H1 (cell line): ENCODE data around the gene ASH1L. TPM values are rescaled to one million over a fixed set of nuclear protein-coding genes. Genes with fewer than 3 reads are reported as not detected.

Source experiments
- CTCF ChIA-PET: fragments of 300-600 bp; sonication (Branson Sonifier 250); formaldehyde crosslinking; loops from one replicate; lab custom pipeline; 2021; ENCODE audit not compliant: partially characterized antibody; lab: Charles Lee
- POLR2A ChIA-PET: fragments of 300-600 bp; sonication (Branson Sonifier 250); formaldehyde crosslinking; loops from one replicate; lab custom pipeline; 2021; ENCODE audit warnings: inconsistent platforms; ENCODE audit not compliant: partially characterized antibody; lab: Charles Lee
- DNase-seq, 2 experiments: peaks; one replicate each; pipeline versions ENCODE4 v3.0.0 to v3.0.0-alpha.2; 2010 to 2022; ENCODE audit warnings: low spot score in 2 of 2, low read depth in 1 of 2, mixed read lengths in 1 of 2
- FAIRE-seq: peaks from 2 replicates; lab custom pipeline; 2011; peaks lifted over from hg19 to GRCh38; lab: Jason Lieb, UNC
- H2AFZ ChIP-seq: 2 replicates; pipeline ENCODE4 v1.8.1; 2012; ENCODE audit warnings: low read length, inconsistent platforms
- H2AK5ac ChIP-seq: 2 replicates; pipeline ENCODE4 v1.6.1; 2013; ENCODE audit warnings: low read depth, low read length
- H2BK120ac ChIP-seq: replicated peaks from 2 replicates; pipeline ENCODE3; 2013; ENCODE audit warnings: low read depth, low read length, inconsistent platforms
- H2BK12ac ChIP-seq: 2 replicates; pipeline ENCODE4 v1.6.1; 2013; ENCODE audit warnings: low read depth, low read length
- H2BK15ac ChIP-seq: 2 replicates; pipeline ENCODE4 v1.6.1; 2013; ENCODE audit warnings: low read length
- H2BK20ac ChIP-seq: 2 replicates; pipeline ENCODE4 v1.6.1; 2013; ENCODE audit warnings: low read length
- H2BK5ac ChIP-seq: 2 replicates; pipeline ENCODE4 v1.6.1; 2013; ENCODE audit warnings: low read depth, low read length
- H3K14ac ChIP-seq: 2 replicates; pipeline ENCODE4 v1.6.1; 2013; ENCODE audit warnings: inconsistent platforms; ENCODE audit not compliant: insufficient read length
- H3K18ac ChIP-seq: 2 replicates; pipeline ENCODE4 v1.6.1; 2013; ENCODE audit warnings: low read length; ENCODE audit errors: extremely low read depth
- H3K23ac ChIP-seq: 2 replicates; pipeline ENCODE4 v1.6.1; 2013; ENCODE audit warnings: inconsistent platforms; ENCODE audit not compliant: insufficient read length
- H3K23me2 ChIP-seq: 2 replicates; pipeline ENCODE4 v1.6.1; 2013; ENCODE audit warnings: low read depth, low read length
- H3K27ac ChIP-seq: 2 replicates; pipeline ENCODE4 v1.6.1; 2011; ENCODE audit warnings: low read depth, low read length, inconsistent platforms
- H3K27me3 ChIP-seq, 4 experiments: replicated peaks in 1 of 4; 1 replicate in 1 of 4; 2 replicates in 3 of 4; pipeline versions ENCODE4 v1.6.1 to v1.8.1; 2011 to 2013; ENCODE audit warnings: low read length in 3 of 4, mild to moderate bottlenecking in 3 of 4, inconsistent platforms in 2 of 4, mixed read lengths in 2 of 4, moderate library complexity in 1 of 4; ENCODE audit not compliant: control insufficient read depth in 3 of 4, insufficient read depth in 3 of 4; ENCODE audit errors: extremely low read depth in 1 of 4
- H3K36me3 ChIP-seq, 4 experiments: 2 replicates each; pipeline versions ENCODE4 v1.6.1 to v1.8.1; 2011 to 2013; ENCODE audit warnings: mild to moderate bottlenecking in 4 of 4, low read length in 3 of 4, moderate library complexity in 2 of 4, control low read depth in 1 of 4, inconsistent platforms in 1 of 4; ENCODE audit not compliant: insufficient read depth in 4 of 4, control insufficient read depth in 2 of 4
- H3K4ac ChIP-seq: replicated peaks from 2 replicates; pipeline ENCODE3; 2013; ENCODE audit warnings: low read length, low read depth, mixed read lengths, inconsistent platforms; ENCODE audit not compliant: insufficient read length
- H3K4me1 ChIP-seq, 4 experiments: replicated peaks in 1 of 4; 1 replicate in 1 of 4; 2 replicates in 3 of 4; pipeline versions ENCODE4 v1.6.1 to v1.8.1; 2011 to 2013; ENCODE audit warnings: low read length in 3 of 4, inconsistent platforms in 2 of 4, mixed read lengths in 1 of 4; ENCODE audit not compliant: insufficient read depth in 4 of 4, control insufficient read depth in 3 of 4
- H3K4me2 ChIP-seq, 2 experiments: 2 replicates each; pipeline versions ENCODE4 v1.6.1 to v1.8.1; 2011 to 2013; ENCODE audit warnings: low read depth in 2 of 2, low read length in 2 of 2, control low read depth in 1 of 2, inconsistent platforms in 1 of 2, mild to moderate bottlenecking in 1 of 2; ENCODE audit not compliant: insufficient read depth in 1 of 2
- H3K4me3 ChIP-seq, 4 experiments: fragments of 200-600, 300-600 bp in 1 of 4; sonication (generic), shearing (Covaris generic), sonication (Bioruptor Twin) in 1 of 4; 2 replicates each; pipeline versions ENCODE4 v1.5.1 to v1.8.1; 2011 to 2016; ENCODE audit warnings: low read length in 4 of 4, low read depth in 3 of 4, control low read depth in 2 of 4, inconsistent platforms in 2 of 4, mild to moderate bottlenecking in 2 of 4, mixed read lengths in 1 of 4, moderate library complexity in 1 of 4; ENCODE audit not compliant: insufficient read depth in 2 of 4; ENCODE audit errors: extremely low read depth in 1 of 4
- H3K56ac ChIP-seq: replicated peaks from 2 replicates; pipeline ENCODE3; 2013; ENCODE audit warnings: low read depth, mild to moderate bottlenecking, mixed read lengths, low read length, inconsistent platforms; ENCODE audit not compliant: insufficient read length
- H3K79me1 ChIP-seq: 2 replicates; pipeline ENCODE4 v1.6.1; 2013; ENCODE audit warnings: low read depth, low read length, control low read depth
- H3K79me2 ChIP-seq, 2 experiments: 2 replicates each; pipeline versions ENCODE4 v1.6.1 to v1.8.1; 2012 to 2013; ENCODE audit warnings: low read length in 2 of 2, mild to moderate bottlenecking in 2 of 2, inconsistent platforms in 1 of 2; ENCODE audit not compliant: insufficient read depth in 2 of 2, control insufficient read depth in 1 of 2
- H3K9ac ChIP-seq, 4 experiments: replicated peaks in 1 of 4; 1 replicate in 1 of 4; 2 replicates in 3 of 4; pipeline versions ENCODE4 v1.6.1 to v1.8.1; 2011 to 2013; ENCODE audit warnings: low read depth in 3 of 4, low read length in 3 of 4, control low read depth in 2 of 4, mild to moderate bottlenecking in 2 of 4, moderate library complexity in 2 of 4, inconsistent platforms in 1 of 4; ENCODE audit errors: extremely low read depth in 1 of 4
- H3K9me3 ChIP-seq, 2 experiments: 2 replicates each; pipeline versions ENCODE4 v1.6.1 to v1.8.1; 2012 to 2013; ENCODE audit warnings: mild to moderate bottlenecking in 2 of 2, moderate library complexity in 2 of 2, control low read depth in 1 of 2, inconsistent platforms in 1 of 2, low read depth in 1 of 2, low read length in 1 of 2, mixed read lengths in 1 of 2; ENCODE audit not compliant: insufficient read depth in 2 of 2
- H4K20me1 ChIP-seq, 2 experiments: replicated peaks in 1 of 2; 2 replicates each; pipeline versions ENCODE3 to v1.8.1; 2011 to 2013; ENCODE audit warnings: inconsistent platforms in 2 of 2, low read length in 2 of 2, mild to moderate bottlenecking in 1 of 2; ENCODE audit not compliant: insufficient read depth in 2 of 2, control insufficient read depth in 1 of 2
- H4K5ac ChIP-seq: 2 replicates; pipeline ENCODE4 v1.6.1; 2013; ENCODE audit warnings: low read length, low read depth, mixed read lengths, inconsistent platforms; ENCODE audit not compliant: insufficient read length
- H4K8ac ChIP-seq: 2 replicates; pipeline ENCODE4 v1.8.0; 2013; ENCODE audit warnings: mild to moderate bottlenecking, moderate library complexity, low read length, inconsistent platforms; ENCODE audit not compliant: insufficient read depth; ENCODE audit errors: extremely low read depth
- H4K91ac ChIP-seq: replicated peaks from 2 replicates; pipeline ENCODE3; 2013; ENCODE audit warnings: low read length, mixed read lengths, inconsistent platforms; ENCODE audit not compliant: insufficient read length
- ASH2L ChIP-seq: fragments of 200-600, 300-600 bp; sonication (generic); IDR thresholded peaks from one replicate; pipeline ENCODE4 v1.7.1; 2017; ENCODE audit warnings: low read length
- EGR1 ChIP-seq: IDR thresholded peaks from 2 replicates; pipeline ENCODE4 v1.6.1; 2011; ENCODE audit warnings: low read depth, low read length, borderline replicate concordance
- RBBP5 ChIP-seq: IDR thresholded peaks from 2 replicates; pipeline ENCODE4 v1.7.1; 2012; ENCODE audit warnings: low read depth, mild to moderate bottlenecking, inconsistent platforms, low read length, moderate library complexity, borderline replicate concordance
- WGBS, 2 experiments: shearing (Covaris generic) in 1 of 2; methylation state at CpG; one replicate each; pipeline versions ENCODE4 v1.1.6 to v1.1.7; 2013 to 2015; ENCODE audit warnings: low lambda C conversion rate in 2 of 2, mixed read lengths in 2 of 2, inconsistent platforms in 1 of 2, low coverage in 1 of 2, missing lambda C conversion rate in 1 of 2; ENCODE audit not compliant: insufficient replicate concordance in 2 of 2, insufficient coverage in 1 of 2, insufficient read length in 1 of 2; ENCODE audit errors: extremely low coverage in 1 of 2, missing lambda C conversion rate in 1 of 2; 5-methylcytosine and 5-hydroxymethylcytosine counted together
- polyA plus RNA-seq, 7 experiments: library from polyadenylated mRNA; depleted of rRNA in 3 of 7; stranded (reverse) in 5 of 7; unstranded in 2 of 7; fragments of >200 nt in 5 of 7; fragments of 200-250 nt in 2 of 7; gene quantifications; 1 replicate in 5 of 7; 2 replicates in 1 of 7; 4 replicates in 1 of 7; pipeline versions ENCODE4 v1.2.1 to v1.2.3, GENCODE V29; 2011 to 2013; ENCODE audit warnings: missing spikeins in 2 of 7, mixed read lengths in 2 of 7
- total RNA-seq: library from RNA; stranded (reverse); fragmentation: NEBNext Ultra II Directional; extraction: Animal tissue kit (Norgen Biotek cat#: 25700); gene quantifications from 2 replicates; pipeline ENCODE4 v1.2.1, GENCODE V29; 2021

The ASH1L gene
- total and polyA plus RNA-seq, 2 of the 8 experiments (the other 6 are each of a cell fraction or from before 2014, with no cell fraction given): 7.5 to 27.6 TPM

DNA sequence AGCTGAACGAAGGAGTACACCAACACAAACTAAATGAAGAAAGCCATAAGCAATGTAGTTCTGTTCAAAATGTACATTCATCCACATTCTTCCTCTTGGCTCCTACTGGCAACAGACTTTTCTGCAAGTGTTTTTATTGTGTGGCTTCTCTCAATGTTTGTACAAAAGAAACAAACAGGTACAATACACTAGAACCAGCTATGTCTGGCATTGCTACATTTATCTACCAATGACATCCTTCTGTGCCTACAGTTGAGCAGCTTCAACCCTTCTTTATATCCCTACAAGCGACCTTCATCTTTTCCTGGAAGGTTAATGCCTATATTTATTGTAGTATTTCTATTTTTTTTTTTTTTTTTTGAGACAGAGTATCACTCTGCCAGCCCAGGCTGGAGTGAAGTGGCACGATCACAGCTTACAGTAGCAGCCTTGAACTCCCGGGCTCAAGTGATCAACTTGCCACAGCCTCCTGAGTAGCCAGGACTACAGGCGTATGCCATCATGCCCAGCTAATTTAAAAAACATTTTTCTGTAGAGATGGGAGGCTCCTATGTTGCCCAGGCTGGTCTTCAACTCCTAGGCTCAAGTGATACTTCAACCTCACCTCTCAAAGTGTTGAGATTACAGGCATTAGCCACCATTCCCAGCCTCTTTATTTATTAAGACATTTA lies 89.3 kb downstream of the ASH1L start:
- Histone ChIP-seq H2BK20ac (no peak overlapping the region), H3K56ac (no peak overlapping the region), H3K27me3 (no peaks in the 10 kb centered on the region), H3K36me3 (peaks cover 0 to 20% (median 3%) of the 10 kb centered on the region in 4 experiments; a peak in 3 of 8 replicates), H3K23ac (no peak overlapping the region), H3K23me2 (no peaks in the 10 kb centered on the region), H3K14ac (no peak overlapping the region), H4K91ac (no peak overlapping the region), H2AFZ (no peak overlapping the region), H4K8ac (no peak overlapping the region), H3K4me2 (no peak overlapping the region), H3K4me3 (no peak overlapping the region), H2BK120ac (no peak overlapping the region), H2BK12ac (no peak overlapping the region), H4K20me1 (no peaks in the 10 kb centered on the region), H3K9ac (no peak overlapping the region), H3K4ac (no peak overlapping the region), H3K18ac (no peak overlapping the region), H3K9me3 (peaks cover 11 to 16% of the 10 kb centered on the region in 2 experiments), H2AK5ac (no peak overlapping the region), H4K5ac (no peak overlapping the region), H2BK5ac (no peak overlapping the region), H2BK15ac (no peak overlapping the region), H3K79me2 (no peaks in the 10 kb centered on the region), H3K4me1 (peaks cover 0 to 4% (median 2%) of the 10 kb centered on the region in 4 experiments; a peak in 2 of 7 replicates), H3K27ac (no peak overlapping the region), H3K79me1 (no peaks in the 10 kb centered on the region)
- ChIA-PET CTCF (interaction anchor here (1.1 kb wide), 1 partner anchor 119 kb away, joined by 3 read pairs; no protein-coding TSS in a partner anchor), POLR2A (interaction anchor here (0.8 kb wide), 1 partner anchor 27 kb away, joined by 3 read pairs; no protein-coding TSS in a partner anchor)
- WGBS, 2 experiments: 87% methylated on average over 5 of the region's 5 CpGs; no CpG with 5 or more reads in 1 of the 2 experiments
- no peak for DNase-seq
- FAIRE-seq: no peak
- TF ChIP-seq EGR1: no peak
- TF ChIP-seq RBBP5: no peak
- no peak for TF ChIP-seq ASH2L
